Upper lobe of right lung (tissue), 1 donor: ENCODE data around the gene NUDT8. TPM values are rescaled to one million over a fixed set of nuclear protein-coding genes. Genes with fewer than 3 reads are reported as not detected.
"Not testable (repeated sequence)": the region's sequence is repeated elsewhere in the genome, so short reads cannot be mapped to it uniquely, and the experiment has no call there.

ENCODE experiments used
- ATAC-seq: fragments of 200-7000 bp; cut with Tn5 transposase; one replicate; pipeline ENCODE4 v1.9.1; 2020; ENCODE audit warnings: mild to moderate bottlenecking, moderate library complexity
- DNase-seq: peaks from one replicate; pipeline ENCODE4 v3.0.0-alpha.2; 2020
- H3K27ac ChIP-seq: fragments of 200-600 bp; one replicate; pipeline ENCODE4 v1.8.0; 2022
- H3K27me3 ChIP-seq: fragments of 200-600 bp; one replicate; pipeline ENCODE4 v1.8.0; 2022; ENCODE audit warnings: mild to moderate bottlenecking
- H3K36me3 ChIP-seq: fragments of 200-600 bp; one replicate; pipeline ENCODE4 v1.8.0; 2022
- H3K4me1 ChIP-seq: fragments of 200-600 bp; one replicate; pipeline ENCODE4 v1.8.0; 2022
- H3K4me3 ChIP-seq: fragments of 200-600 bp; one replicate; pipeline ENCODE4 v1.8.0; 2022; ENCODE audit warnings: mild to moderate bottlenecking
- H3K9me3 ChIP-seq: fragments of 200-600 bp; one replicate; pipeline ENCODE4 v1.8.0; 2022
- intact Hi-C: fragments of 100-400 bp; cut with DNase I; formaldehyde crosslinking; loops from one replicate; pipeline ENCODE4 v1.11.0; 2022
- total RNA-seq: library from RNA; stranded (reverse); fragmentation: NEBNext Ultra II Directional; extraction: Animal tissue kit (Norgen Biotek cat#: 25700); gene quantifications from one replicate; pipeline ENCODE4 v1.2.1, GENCODE V29; 2021
- TF ChIP-seq, protein P1 (sequence below): fragments of 200-600 bp; IDR thresholded peaks from one replicate; pipeline ENCODE4 v1.8.0; 2022; ENCODE audit warnings: antibody characterized with exemption
- donor health status: DM: no; HTN: yes; CAD: no; lungs with severe emphysema.

NUDT8 gene
- total RNA-seq, 1 donor from 2014 or later: 12.2 TPM

DNA sequence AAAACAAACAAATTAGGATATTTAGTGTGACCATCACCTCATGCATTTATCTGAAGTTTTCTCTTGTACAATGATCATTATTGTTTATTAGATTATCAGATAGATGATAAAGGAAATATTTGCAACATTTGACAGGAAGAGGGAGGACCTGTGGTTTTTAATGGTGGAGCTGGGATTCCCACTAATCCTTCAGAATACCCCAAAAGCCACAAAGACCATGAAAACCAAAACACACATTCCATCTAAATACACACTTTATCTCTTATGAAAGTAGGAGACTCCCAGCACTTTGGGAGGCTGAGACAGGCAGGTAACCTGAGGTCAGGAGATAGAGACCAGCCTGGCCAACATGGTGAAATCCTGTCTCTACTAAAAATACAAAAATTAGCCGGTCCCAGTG, 30.6 kb downstream of the NUDT8 start:
- no peak for ATAC-seq
- H3K27me3 ChIP-seq: no peaks in the 10 kb centered on the region

DNA sequence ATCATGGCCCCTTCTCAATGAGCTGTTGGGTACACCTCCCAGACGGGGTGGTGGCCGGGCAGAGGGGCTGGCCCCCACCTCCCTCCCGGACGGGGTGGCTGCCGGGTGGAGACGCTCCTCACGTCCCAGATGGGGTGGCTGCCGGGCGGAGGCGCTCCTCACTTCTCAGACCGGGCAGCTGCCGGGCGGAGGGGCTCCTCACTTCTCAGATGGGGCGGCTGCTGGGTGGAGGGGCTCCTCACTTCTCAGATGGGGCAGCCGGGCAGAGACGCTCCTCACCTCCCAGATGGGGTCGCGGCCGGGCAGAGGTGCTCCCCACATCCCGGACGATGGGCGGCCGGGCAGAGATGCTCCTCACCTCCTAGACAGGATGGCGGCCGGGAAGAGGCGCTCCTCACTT, 31.8 kb downstream of the NUDT8 start:
- H3K4me3 ChIP-seq, ATAC-seq, H3K27me3 ChIP-seq, DNase-seq, H3K4me1 ChIP-seq, H3K36me3 ChIP-seq, H3K9me3 ChIP-seq, H3K27ac ChIP-seq, intact Hi-C loops: not testable (repeated sequence)

More for the DNA sequence above, 30.6 kb downstream of the NUDT8 start:
- Histone ChIP-seq H3K9me3 (no peaks in the 10 kb centered on the region), H3K4me1 (no peaks in the 10 kb centered on the region), H3K4me3 (no peak overlapping the region), H3K27ac (no peak overlapping the region), H3K36me3 (no peaks in the 10 kb centered on the region)
- TF ChIP-seq, protein P1, sequence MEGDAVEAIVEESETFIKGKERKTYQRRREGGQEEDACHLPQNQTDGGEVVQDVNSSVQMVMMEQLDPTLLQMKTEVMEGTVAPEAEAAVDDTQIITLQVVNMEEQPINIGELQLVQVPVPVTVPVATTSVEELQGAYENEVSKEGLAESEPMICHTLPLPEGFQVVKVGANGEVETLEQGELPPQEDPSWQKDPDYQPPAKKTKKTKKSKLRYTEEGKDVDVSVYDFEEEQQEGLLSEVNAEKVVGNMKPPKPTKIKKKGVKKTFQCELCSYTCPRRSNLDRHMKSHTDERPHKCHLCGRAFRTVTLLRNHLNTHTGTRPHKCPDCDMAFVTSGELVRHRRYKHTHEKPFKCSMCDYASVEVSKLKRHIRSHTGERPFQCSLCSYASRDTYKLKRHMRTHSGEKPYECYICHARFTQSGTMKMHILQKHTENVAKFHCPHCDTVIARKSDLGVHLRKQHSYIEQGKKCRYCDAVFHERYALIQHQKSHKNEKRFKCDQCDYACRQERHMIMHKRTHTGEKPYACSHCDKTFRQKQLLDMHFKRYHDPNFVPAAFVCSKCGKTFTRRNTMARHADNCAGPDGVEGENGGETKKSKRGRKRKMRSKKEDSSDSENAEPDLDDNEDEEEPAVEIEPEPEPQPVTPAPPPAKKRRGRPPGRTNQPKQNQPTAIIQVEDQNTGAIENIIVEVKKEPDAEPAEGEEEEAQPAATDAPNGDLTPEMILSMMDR: no peak
- DNase-seq: no peak
- intact Hi-C loops: no loop called here

GRCh38 chr11:67597458-67597857, 32.3 kb downstream of the NUDT8 start:
- DNase-seq, H3K4me1 ChIP-seq, intact Hi-C loops, H3K27ac ChIP-seq, H3K4me3 ChIP-seq, H3K27me3 ChIP-seq, ATAC-seq, H3K9me3 ChIP-seq, H3K36me3 ChIP-seq: not testable (repeated sequence)

- Histone ChIP-seq H3K4me3 (no peak overlapping the region), H3K4me1 (no peaks in the 10 kb centered on the region), H3K27ac (no peak overlapping the region), H3K27me3 (no peaks in the 10 kb centered on the region), H3K9me3 (no peaks in the 10 kb centered on the region), H3K36me3 (no peaks in the 10 kb centered on the region)
- ATAC-seq (no peak), DNase-seq (no peak)
- TF ChIP-seq, protein P1: no peak
- intact Hi-C loops: no loop called here
These were observed 32.9 kb downstream of the NUDT8 start for GRCh38 chr11:67596753-67597300.

- Histone ChIP-seq H3K27ac (no peak overlapping the region), H3K36me3 (no peaks in the 10 kb centered on the region), H3K4me1 (no peaks in the 10 kb centered on the region), H3K27me3 (no peaks in the 10 kb centered on the region), H3K9me3 (no peaks in the 10 kb centered on the region), H3K4me3 (no peak overlapping the region)
- TF ChIP-seq, protein P1: no peak
- DNase-seq: no peak
- intact Hi-C loops: no loop called here
- no peak for ATAC-seq
These were observed 35.3 kb downstream of the NUDT8 start for GRCh38 chr11:67594480-67594879.

DNA sequence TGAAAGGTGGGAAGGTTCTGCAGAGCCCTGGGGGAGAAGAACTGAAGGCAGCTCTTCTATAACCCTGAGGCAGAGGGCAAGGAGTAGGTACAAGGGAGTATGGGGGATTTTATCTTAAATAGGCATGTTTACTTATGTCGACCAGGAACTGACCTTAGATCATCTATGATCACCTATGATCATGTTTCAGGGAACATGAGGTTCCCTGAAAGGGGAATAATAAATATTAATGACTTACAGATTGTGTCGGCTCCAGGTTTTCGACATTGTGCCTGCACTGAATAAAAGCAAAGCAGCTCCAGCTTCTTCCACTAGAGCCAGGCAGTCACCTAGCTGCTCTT, 36.2 kb downstream of the NUDT8 start:
- no peak for ATAC-seq
- no peak for DNase-seq

More for the DNA sequence above, 36.2 kb downstream of the NUDT8 start:
- intact Hi-C loops: no loop called here
- Histone ChIP-seq H3K27ac (no peak overlapping the region), H3K36me3 (peaks cover 4% of the 10 kb centered on the region), H3K9me3 (no peaks in the 10 kb centered on the region), H3K27me3 (no peaks in the 10 kb centered on the region), H3K4me3 (no peak overlapping the region), H3K4me1 (no peaks in the 10 kb centered on the region)
- TF ChIP-seq, protein P1: no peak
